ENCODE measurements around the gene EPC1.
"Not testable (repeated sequence)": the region's sequence is repeated elsewhere in the genome, so short reads cannot be mapped to it uniquely, and the experiment has no call there.

Gene EPC1

DNA sequence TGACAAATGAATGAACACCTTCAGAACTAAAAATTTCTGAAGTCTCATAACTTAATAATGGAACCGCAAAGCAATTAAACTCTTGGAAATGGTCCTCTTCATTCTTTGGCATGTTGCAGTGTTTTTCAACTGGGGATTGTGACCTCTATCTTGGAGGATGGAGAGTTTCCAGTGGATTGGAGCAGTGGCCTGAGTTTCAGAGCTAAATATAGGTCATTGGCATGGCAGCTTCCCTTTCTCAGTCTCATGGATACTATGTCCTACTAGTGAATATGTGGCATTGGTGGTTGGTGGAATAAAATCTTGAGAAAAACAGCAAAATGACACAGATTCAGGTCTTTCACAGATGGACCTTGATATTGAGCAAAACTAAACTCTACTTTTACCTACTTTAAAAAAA is 24.1 kb upstream of the EPC1 start:
- DNase-seq (ENCODE audit: low spot score) = no peak

DNA sequence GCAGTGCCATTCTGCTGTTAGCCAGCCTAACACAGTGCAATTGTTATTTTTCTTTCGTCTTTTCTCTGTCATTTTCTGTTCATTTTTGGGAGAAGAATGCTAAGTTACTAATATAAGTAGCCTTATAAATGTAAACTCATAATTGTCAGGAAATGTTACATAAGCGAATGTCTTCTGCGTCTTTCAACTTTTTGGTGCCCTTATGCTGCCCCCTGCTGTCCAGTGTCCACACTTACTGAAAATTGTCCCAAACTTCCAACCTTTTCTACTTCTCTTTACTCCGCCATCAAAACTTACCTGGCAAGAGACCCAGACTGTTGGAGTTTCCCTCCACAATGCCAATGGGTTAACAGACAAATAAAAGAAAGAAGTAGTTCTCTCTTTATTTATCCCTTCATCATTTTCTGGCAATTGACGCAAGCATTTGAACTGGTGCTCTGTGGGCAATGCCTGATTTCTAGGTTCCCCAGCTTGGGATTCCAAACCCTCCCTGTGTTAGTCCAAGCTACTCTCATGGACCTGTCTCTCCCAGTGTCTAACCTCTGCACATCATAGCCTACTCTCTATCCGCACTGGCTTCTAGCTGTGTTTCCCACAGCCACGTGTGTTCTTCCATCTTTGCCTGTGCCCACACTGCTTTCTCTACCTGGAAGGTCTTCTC is 21.0 kb upstream of the EPC1 start:
- DNase-seq (ENCODE audit: low spot score) = peak; percentile 86

DNA sequence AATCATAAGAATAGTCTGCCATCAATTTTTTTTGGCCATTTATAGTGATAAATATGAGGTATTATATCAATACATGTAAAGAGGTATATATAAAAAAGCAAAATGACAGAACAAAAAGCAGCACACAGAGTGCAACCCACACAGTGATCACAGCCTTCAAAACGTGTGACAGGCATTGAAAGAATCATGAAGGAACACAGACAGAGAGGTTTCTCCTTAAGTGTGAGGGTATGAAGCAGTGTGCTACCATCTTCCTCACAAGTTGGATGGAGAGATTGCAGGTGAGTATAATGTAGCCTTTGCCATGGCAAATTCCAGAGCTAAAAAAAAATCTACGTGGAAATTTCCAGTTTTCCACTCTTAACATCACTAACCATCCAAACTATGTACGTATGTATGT is 19.6 kb upstream of the EPC1 start:
- DNase-seq (ENCODE audit: low spot score) = no peak

DNA sequence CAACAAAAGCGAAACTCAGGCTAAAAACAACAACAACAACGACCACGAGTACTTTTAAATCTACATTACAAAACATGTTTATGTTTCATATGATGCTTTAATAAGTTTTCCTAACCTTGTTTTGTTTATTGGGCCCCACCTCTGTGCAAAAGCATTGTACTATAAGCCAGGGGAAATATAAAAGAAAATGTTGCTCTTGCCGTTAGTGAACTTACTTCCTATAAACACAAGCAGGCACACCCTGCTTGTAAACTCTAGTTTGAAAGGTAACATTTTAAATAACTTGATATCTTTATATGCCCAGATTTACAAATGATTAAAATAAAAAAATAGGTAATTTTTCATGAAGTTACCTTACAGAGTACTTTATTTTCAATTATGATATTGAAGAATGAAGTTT is 19.2 kb upstream of the EPC1 start:
- no peak for DNase-seq (ENCODE audit: low spot score)

DNA sequence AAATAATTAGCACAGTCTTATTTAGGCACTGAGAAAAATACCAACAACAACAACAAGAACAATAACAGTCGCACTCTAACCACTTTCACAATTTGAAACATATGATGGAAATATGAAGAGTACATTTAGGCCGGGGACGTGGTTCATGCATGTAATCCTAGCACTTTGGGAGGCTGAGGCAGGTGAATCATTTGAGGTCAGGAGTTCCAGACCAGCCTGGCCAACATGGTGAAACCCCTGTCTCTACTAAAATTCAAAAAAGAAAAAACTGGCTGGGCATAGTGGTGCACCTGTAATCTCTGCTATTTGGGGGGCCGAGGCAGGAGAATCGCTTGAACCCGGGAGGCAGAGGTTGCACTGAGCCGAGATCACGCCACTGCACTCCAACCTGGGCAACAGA is 18.4 kb upstream of the EPC1 start:
- not testable (repeated sequence) for DNase-seq (ENCODE audit: low spot score)

DNA sequence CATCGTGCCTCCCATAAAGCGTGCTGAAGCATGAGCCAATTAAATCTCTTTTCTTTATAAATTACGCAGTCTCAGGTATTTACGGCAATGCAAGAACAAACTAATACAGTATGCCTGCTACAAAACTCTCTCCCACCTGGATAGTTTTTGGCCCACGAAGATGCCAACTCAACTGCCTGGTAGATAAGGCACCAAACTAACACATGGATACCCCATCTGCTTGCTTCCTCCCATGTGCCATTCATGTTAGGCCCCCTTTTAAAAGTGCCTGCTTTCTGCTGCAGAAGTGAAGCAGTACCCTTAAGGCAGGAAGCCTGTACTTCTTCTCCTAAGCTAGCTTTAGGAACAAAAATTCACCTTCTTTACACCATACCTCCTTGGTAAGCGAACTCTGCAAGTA is 15.6 kb upstream of the EPC1 start:
- DNase-seq (ENCODE audit: low spot score) = no peak

DNA sequence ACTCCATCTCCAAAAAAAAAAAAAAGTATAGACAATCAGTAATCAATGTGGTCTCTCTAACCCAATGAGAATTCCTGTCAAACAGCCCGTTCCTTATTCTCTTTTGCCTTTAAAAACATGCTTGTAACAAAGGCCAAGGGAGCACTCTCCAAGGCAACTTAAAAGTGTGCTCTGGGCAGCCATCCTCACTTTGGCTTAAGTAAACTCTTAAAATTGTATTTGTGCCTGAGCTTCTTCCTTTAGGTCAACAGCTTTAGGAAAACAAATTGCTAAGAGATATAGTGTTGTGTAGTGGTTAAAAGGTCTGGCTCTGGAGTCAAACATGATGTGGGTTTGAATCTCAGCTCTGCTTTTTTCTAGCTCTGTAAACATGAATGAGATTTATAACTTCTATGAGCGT is 13.9 kb upstream of the EPC1 start:
- no peak for DNase-seq (ENCODE audit: low spot score)

DNA sequence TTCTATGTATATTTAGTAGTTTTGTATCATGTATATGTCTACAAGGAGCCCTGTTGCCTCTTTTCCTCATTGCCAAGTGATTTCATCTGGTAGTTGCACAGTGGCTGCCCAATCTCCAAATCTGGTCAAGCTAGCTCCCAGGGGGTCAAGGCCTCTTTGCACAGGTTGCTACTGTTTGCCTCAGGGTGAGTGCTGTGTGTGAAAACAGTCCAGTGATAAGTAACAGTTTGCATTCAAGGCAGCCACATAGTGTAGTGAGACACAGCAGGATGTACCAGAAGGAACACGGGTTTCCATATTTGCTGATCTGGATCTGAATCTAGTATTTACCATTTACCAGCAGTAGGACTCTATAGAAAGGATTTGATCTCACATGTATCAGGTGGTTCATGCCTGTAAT is 13.3 kb upstream of the EPC1 start:
- DNase-seq (ENCODE audit: low spot score) = no peak

DNA sequence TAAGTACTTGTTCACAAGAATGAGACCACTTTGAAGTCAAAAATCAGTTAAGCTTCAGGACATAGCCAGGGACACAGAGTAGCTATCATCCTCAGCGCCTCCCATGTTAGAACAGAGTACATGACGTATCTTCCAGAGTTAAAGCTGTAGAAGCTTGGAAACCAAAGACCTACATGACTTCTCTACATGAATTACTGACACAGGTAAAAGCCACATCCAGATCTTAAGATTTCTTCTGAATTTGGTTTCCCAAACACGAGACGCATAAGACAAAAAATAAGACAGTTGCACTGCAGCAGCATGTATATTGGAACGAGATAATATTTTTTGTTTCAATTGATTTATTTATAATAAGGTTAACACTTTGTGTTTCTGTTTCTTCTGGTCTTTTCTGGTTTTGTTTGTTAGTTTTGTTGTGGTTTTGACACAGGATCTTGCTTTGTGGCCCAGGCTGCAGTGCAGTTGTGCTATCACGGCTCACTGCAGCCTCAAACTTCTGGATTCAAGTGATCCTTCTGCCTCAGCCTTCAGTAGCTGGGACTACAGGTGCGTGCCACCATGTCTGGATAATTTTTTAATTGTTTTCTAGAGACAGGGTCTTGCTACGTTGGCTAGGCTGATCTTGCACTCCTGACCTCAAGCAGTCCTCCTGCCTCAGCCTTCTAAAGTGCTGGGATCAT is 10.2 kb upstream of the EPC1 start:
- DNase-seq (ENCODE audit: low spot score) = no peak

DNA sequence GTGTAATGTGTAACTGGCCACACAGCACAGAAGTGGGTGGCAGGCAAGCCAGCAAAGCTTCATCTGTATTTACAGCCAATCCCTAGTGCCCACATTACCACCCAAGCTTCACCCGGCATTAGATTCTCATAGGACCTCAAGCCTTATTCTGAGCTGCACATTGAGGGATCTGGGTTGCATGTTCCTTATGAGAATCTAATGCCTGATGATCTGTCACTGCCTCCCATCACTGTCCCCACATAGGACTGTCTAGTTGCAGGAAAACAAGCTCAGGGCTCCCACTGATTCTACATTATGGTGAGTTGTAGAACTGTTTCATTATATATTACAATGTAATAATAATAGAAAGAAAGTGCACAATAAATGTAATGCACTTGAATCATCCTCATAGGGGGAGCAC is 7.7 kb upstream of the EPC1 start:
- DNase-seq (ENCODE audit: low spot score) = not testable (repeated sequence)

DNA sequence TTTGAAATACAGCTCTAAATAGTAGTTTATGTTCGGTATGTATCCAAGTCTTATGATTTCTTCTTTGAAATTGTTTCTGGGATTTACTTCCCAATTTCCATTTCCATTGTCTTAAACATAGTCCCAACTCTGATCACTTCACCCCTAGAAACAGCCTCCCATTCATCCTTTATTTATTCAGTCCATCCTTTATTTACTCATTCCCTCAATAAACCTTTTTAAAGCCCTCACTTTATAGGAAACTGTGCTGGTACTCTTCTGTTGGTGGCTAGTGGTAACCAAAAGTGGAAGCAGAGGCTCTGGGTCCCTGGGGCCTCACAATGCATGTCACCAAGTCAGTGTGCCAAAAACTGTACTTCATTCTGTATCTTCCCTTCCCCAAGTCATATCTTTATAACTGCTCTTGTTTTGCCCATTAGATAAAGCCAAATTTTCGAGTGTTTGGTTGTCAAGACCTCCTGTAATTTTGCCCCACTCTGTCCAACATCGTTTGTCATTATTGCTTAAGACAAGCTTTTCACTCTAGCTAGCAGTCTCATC is 3.9 kb upstream of the EPC1 start:
- DNase-seq (ENCODE audit: low spot score) = no peak

DNA sequence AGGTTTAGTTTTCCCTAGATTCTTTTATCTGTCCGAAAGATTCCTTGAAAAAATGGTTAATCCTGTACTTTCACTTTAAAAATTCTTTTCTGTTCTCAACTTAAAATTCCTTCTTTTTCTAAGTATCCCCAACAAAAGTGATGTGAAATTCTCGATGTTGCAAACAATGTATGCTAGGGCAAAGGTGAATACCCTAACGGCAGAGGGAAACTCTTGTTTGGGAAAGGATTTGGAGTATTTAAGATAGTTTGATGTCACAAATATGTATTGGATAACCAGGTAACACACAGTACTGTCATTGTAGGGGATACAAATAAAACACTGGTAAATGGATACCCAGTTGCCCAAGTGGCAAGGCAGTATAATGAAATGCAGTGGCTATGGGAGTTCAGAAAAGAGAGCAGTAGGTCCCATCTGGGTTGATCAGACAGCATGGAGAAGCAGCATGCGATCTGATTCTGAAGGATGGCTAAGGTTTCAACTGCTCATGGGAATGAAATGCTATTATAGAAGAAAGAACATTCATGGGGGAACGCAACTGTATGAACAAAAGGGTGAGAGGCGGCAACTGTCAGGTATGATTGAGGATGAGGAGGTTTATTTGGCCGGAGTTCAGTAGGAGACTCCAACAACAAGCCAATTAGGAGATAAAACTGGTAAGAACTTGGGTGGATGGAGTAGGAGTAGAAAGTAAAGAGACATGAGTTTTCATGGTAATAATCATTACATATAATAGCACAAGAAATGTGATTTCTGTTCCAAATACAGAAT is 3.2 kb upstream of the EPC1 start:
- no peak for DNase-seq (ENCODE audit: low spot score)

DNA sequence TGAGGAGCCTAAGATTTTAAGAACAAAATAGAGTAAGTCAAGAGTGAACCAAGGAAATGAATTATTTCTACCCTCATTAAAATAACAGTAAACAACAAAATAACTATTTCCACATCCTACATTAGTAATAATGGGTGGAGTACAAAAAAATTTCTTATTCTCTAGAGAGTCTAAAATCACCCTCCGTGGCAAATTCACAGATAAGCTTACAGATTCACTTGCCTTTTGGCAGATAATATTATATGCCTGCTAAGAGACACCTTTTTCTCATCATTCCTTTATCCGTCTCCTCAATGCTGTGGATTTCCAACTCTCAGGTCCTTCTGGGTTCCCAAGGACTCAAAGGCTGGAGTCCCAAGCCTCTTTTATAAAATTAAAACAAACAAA is 2.2 kb upstream of the EPC1 start:
- no peak for DNase-seq (ENCODE audit: low spot score)

DNA sequence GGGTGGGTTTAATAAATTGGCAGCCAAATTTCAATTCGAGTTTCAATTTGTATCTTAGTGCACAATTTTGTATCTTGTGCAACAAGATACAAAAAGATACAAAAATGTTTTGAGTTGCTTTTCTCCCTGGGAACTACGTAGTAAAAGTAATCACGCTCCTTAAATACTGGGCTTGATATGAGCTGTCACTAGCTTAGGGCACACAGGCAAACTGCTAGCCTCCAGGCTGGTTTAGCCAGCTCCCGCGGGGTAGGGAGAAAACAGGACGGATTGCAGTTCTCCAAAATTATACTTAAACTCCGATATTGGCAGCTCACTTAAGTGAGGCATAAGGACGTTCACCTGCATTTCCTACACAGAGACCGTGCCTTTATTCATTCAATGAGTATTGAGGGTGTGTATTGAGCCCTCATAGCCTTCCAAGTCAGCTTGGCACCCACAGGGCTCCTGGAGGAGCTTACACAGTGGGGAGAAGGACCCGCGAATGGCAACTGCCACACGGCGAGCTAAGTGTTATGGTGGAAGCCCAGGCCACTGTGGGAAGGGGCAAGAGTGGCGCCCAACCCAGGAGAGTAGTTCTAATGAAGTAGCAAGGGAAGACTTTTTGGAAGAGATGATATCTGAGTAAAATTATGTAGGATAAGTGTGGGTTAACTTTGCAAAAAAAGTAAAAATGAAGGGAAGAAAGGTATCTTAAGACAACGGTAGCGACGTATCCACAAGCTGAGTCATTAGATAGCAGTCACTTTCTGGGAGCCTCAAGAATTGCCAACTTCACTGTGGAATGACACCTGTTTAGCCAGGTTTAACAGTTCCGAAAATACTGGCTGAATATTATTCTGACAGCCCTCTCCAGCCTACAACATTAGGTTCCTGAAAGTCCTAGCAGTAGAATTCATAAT is 1.6 kb upstream of the EPC1 start:
- DNase-seq (ENCODE audit: low spot score) = no peak

DNA sequence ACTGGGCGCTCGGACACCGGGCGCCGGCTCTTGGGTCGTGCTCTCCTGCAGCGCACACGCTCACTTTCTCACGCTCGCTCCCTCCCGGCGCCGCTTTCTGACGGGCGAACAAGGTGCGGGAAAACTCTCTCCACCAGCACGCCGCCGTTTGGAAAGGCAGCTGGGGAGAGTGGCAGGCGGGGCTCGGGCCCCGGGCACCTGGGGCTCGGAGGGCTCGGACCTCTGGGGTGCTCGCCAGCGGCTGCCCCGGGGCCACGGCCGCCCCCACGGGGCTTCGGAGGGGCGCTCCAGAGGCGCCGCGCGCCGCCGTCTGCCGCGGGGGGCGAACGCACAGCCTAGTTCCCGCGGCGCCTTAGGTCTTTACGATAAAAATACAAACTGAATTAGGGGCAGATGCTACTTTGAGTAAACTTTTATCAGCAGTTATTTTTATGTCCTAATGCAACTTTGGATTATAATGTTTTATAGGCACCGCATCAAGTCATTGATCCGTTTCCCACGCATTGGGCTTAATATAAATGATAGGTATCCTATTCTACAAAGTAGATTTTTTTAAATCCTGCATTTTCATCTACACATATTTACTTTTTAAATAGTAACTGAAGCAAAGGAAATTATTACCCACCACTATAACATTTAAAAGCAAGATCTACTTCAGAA is 535 bp upstream of the EPC1 start:
- no peak for DNase-seq (ENCODE audit: low spot score)

DNA sequence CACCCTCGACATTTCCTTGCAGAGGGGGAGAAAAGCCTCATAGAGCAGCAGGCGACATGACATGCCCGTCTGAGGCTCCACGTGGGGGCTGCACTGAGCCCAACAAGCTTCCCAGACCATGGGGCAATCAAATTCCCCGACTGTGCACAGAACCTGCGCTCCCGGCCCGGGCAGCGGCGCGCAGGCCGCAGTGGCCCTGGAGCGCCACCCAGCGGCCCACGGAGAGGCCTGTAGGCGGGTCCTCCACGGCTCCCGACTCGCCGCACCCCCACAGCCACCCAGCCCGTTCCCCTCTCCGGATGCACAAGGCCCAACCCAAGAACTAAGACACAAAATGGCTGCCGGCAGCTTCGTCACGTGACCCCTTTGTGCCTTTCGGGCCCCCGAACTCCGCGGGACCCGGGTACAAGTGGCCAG is 816 bp downstream of the EPC1 start:
- peak; percentile 95 for DNase-seq (ENCODE audit: low spot score)

DNA sequence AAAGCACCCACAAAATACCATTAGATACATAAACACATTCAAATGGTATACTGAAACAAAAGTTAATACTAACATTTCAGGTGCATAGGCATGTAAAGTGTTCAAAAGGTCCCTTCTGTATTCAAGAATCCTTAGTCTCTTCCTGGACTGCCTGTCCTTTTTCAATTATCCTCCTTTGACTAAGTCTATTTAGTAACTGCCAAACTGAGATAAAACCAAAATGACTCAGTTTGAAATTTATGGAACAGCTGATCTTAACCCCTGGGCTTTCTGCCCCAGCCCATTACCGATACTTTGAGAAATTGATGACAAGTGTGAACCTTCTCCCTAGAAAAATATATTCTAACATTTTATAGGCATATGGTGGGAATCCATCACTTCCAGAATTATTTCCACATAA is 5.4 kb downstream of the EPC1 start:
- no peak for DNase-seq (ENCODE audit: low spot score)

DNA sequence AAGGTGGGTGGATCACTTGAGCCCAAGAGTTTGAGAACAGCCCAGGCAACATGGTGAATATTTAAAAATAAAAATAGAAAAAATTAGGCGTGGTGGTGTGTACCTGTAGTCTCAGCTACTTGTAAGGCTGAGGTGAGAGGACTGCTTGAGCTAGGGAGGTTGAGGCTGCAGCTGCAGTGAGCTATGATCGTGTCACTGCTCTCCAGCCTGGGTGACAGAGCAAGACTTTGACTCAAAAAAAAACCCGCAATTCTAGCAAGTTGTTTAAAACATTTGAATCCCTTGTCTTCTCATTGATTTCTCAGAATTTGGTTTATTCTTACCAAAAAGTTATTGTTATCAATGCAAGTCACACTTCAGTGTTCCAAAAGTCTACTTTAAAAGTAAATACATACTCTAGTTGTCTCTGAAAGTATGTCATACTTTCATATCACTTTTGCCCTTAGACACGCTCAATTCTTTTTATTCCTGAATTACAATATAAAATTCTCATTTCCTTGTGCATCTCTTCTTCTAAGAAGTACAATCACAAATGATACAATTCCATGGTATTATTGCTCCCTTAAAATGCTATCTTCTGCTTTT is 6.3 kb downstream of the EPC1 start:
- DNase-seq (ENCODE audit: low spot score) = no peak

DNA sequence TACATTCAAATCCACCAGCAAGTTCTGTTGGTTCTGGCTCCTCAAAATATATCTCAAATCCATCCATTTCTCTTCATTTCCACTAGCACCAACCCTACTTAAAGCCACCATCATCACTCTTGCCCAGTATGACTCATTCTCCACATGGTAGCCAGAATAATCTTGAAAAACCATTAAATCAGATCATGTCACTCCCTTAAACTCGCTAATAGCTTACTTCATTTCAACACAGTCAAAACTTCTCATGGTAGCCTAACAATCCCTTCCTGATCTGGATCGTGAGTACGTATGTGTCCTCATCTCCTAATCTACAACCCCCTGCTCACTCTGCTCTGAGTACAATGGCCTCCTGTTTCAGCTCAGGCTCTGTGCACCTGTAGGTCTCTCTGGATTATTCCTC is 8.7 kb downstream of the EPC1 start:
- DNase-seq (ENCODE audit: low spot score) = no peak

DNA sequence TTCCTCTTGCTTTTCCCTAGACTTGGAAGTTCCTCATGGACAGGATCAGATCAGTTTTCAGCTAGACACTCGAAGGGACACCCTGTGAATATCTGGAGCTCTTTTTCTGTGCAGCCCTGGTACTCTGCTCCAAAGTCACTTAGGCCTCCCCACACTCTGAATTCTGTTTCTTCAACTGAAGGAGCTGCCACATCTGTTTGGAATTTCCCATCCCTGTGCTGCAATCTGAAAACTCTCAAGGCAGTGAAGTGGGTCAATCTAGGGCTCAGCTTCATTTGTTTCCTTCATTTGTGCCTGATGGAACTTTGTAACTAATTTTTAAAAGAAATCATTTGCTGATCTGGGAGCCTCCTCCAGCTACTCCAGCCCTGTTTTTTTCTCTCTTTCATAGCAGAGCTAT is 9.6 kb downstream of the EPC1 start:
- no peak for DNase-seq (ENCODE audit: low spot score)

DNA sequence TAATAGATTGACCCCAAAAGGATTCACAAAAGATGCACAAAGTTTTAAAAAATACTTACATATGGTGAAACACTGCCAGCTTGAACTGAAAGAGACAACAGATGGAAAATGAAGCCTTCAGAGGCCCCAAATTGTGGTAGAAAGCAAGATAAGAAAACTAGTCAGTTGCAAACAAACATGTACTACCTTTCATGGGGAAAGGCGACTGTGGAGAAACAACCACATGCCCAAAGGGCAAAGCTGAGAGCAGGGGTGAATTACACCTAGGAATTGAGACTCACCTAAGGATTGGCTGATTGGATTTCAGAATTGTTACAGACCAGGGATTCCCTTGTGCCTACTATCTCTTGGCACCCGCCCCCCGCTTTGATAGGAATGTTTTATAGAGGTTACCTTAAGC is 13.1 kb downstream of the EPC1 start:
- DNase-seq (ENCODE audit: low spot score) = no peak
